ENCODE measurements around the gene SPON1. TPM values are rescaled to one million over a fixed set of nuclear protein-coding genes. Genes with fewer than 3 reads are reported as not detected.
A peak's percentile ranks its signal among the peaks of the same experiment; 100 is the strongest.
"Not testable (repeated sequence)": the region's sequence is repeated elsewhere in the genome, so short reads cannot be mapped to it uniquely, and the experiment has no call there.

The SPON1 gene
- total and polyA plus RNA-seq, 2 experiments from 2014 or later: 2.4 to 5.4 TPM

- TF ChIP-seq EZH2phosphoT487 (IDR thresholded peaks at IDR 0.05; ENCODE audit: insufficient read depth, low read depth) (no peak), EZH2 (IDR thresholded peaks at IDR 0.05; ENCODE audit: insufficient read depth, poor library complexity, severe bottlenecking) (no peak)
- Histone ChIP-seq H3K27ac (no peak overlapping the region), H3K9me2 (ENCODE audit: insufficient read depth) (no peaks in the 10 kb centered on the region), H3K4me3 (no peak overlapping the region), H3K79me2 (ENCODE audit: insufficient read depth) (no peaks in the 10 kb centered on the region), H4K20me1 (ENCODE audit: insufficient read depth) (no peaks in the 10 kb centered on the region), H3K36me3 (ENCODE audit: low read depth) (no peaks in the 10 kb centered on the region), H3K4me1 (ENCODE audit: insufficient read depth) (no peaks in the 10 kb centered on the region), H3K27me3 (replicated peaks; ENCODE audit: insufficient read depth) (0 out of 2 replicates have a peak, but pooled peaks cover 6% of the 10 kb centered on the region), H3F3A (ENCODE audit: insufficient read depth) (no peaks in the 10 kb centered on the region), H3K9ac (no peak overlapping the region), H3K4me2 (ENCODE audit: unreplicated experiment) (no peak overlapping the region), H2AFZ (no peak overlapping the region), H3K9me3 (ENCODE audit: low read depth) (no peaks in the 10 kb centered on the region)
- 39 to 44% methylated on average over 2 of the region's 2 CpGs for WGBS, 2 experiments (ENCODE audit: low coverage in 1 of 2, low lambda C conversion rate in 2 of 2, missing lambda C conversion rate in 2 of 2)
- no peak for DNase-seq
- in situ Hi-C loops (cut with MboI): loop anchor here (10.0 kb wide), 1 partner anchor 185 kb away; the partner anchor contains the start of gene SPON1
Measured at GRCh38 chr11:14149683-14150082, 187.2 kb downstream of the SPON1 start.

- TF ChIP-seq EZH2 (IDR thresholded peaks at IDR 0.05; ENCODE audit: insufficient read depth, poor library complexity, severe bottlenecking) (no peak), EZH2phosphoT487 (IDR thresholded peaks at IDR 0.05; ENCODE audit: insufficient read depth, low read depth) (no peak)
- 25 to 30% methylated on average over 4 of the region's 4 CpGs for WGBS, 2 experiments (ENCODE audit: low coverage in 1 of 2, low lambda C conversion rate in 2 of 2, missing lambda C conversion rate in 2 of 2)
- no peak for DNase-seq
Measured at GRCh38 chr11:14150878-14151277, 188.4 kb downstream of the SPON1 start.

GRCh38 chr11:14154103-14154502, 191.6 kb downstream of the SPON1 start:
- H3K4me3 ChIP-seq; H3K9ac ChIP-seq; H2AFZ ChIP-seq; H3K27ac ChIP-seq; H3K27me3 ChIP-seq (replicated peaks; ENCODE audit: insufficient read depth); in situ Hi-C loops (cut with MboI); H3K4me1 ChIP-seq (ENCODE audit: insufficient read depth); H3K36me3 ChIP-seq (ENCODE audit: low read depth); H3K9me2 ChIP-seq (ENCODE audit: insufficient read depth); H3K9me3 ChIP-seq (ENCODE audit: low read depth); H3K4me2 ChIP-seq (ENCODE audit: unreplicated experiment); H3K79me2 ChIP-seq (ENCODE audit: insufficient read depth); H4K20me1 ChIP-seq (ENCODE audit: insufficient read depth); DNase-seq; H3F3A ChIP-seq (ENCODE audit: insufficient read depth): not testable (repeated sequence)
- 25 to 56% methylated on average over 1 of the region's 1 CpG for WGBS, 2 experiments (ENCODE audit: low coverage in 1 of 2, low lambda C conversion rate in 2 of 2, missing lambda C conversion rate in 2 of 2)

More at GRCh38 chr11:14150878-14151277, 188.4 kb downstream of the SPON1 start:
- H3K27ac ChIP-seq: no peak overlapping the region
- H3K4me1 ChIP-seq (ENCODE audit: insufficient read depth): no peaks in the 10 kb centered on the region
- no peak overlapping the region for H3K4me3 ChIP-seq
- no peaks in the 10 kb centered on the region for H3K79me2 ChIP-seq (ENCODE audit: insufficient read depth)
- no peaks in the 10 kb centered on the region for H3F3A ChIP-seq (ENCODE audit: insufficient read depth)
- no peaks in the 10 kb centered on the region for H3K36me3 ChIP-seq (ENCODE audit: low read depth)
- no peaks in the 10 kb centered on the region for H4K20me1 ChIP-seq (ENCODE audit: insufficient read depth)
- no peak overlapping the region for H3K9ac ChIP-seq
- H3K27me3 ChIP-seq (replicated peaks; ENCODE audit: insufficient read depth): 0 out of 2 replicates have a peak, but pooled peaks cover 6% of the 10 kb centered on the region
- no peak overlapping the region for H3K4me2 ChIP-seq (ENCODE audit: unreplicated experiment)
- in situ Hi-C loops (cut with MboI): no loop called here
- H2AFZ ChIP-seq: no peak overlapping the region
- H3K9me2 ChIP-seq (ENCODE audit: insufficient read depth): no peaks in the 10 kb centered on the region
- H3K9me3 ChIP-seq (ENCODE audit: low read depth): no peaks in the 10 kb centered on the region

DNA sequence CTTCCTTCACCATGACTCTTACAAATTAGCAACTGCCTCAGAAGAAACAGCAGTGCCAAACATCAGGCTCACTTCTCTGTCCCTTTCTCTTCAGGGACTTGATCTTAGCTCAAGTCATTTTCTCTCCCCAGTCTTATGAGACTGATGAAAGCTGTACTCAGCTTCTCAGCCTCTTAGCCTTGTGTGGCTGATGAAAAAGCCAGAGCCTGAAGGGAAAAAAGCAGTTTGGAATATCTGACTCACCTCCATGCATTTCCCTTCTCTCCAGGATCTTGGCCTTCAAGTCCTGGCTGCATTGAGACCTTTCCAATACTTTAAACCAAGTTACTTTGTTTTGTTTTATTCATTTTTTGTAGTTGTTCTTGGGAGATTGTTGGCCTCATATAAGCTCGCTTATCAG, 195.9 kb downstream of the SPON1 start:
- no peak overlapping the region for H3K9ac ChIP-seq
- no peak for TF ChIP-seq EZH2 (IDR thresholded peaks at IDR 0.05; ENCODE audit: insufficient read depth, poor library complexity, severe bottlenecking)
- no peak for TF ChIP-seq EZH2phosphoT487 (IDR thresholded peaks at IDR 0.05; ENCODE audit: insufficient read depth, low read depth)
- H3K27ac ChIP-seq: no peak overlapping the region
- H3F3A ChIP-seq (ENCODE audit: insufficient read depth): no peaks in the 10 kb centered on the region
- no peaks in the 10 kb centered on the region for H3K9me2 ChIP-seq (ENCODE audit: insufficient read depth)
- H3K36me3 ChIP-seq (ENCODE audit: low read depth): no peaks in the 10 kb centered on the region
- H3K79me2 ChIP-seq (ENCODE audit: insufficient read depth): no peaks in the 10 kb centered on the region
- H3K4me2 ChIP-seq (ENCODE audit: unreplicated experiment): no peak overlapping the region
- peak; percentile 20 for DNase-seq
- no peaks in the 10 kb centered on the region for H3K4me1 ChIP-seq (ENCODE audit: insufficient read depth)
- in situ Hi-C loops (cut with MboI): no loop called here
- no peak overlapping the region for H2AFZ ChIP-seq
- no peaks in the 10 kb centered on the region for H4K20me1 ChIP-seq (ENCODE audit: insufficient read depth)
- no peaks in the 10 kb centered on the region for H3K27me3 ChIP-seq (replicated peaks; ENCODE audit: insufficient read depth)
- no peak overlapping the region for H3K4me3 ChIP-seq
- 75% methylated on average over 1 of the region's 1 CpG for WGBS, 2 experiments (ENCODE audit: low coverage in 1 of 2, low lambda C conversion rate in 2 of 2, missing lambda C conversion rate in 2 of 2)
- no peaks in the 10 kb centered on the region for H3K9me3 ChIP-seq (ENCODE audit: low read depth)

- no peaks in the 10 kb centered on the region for H3K9me3 ChIP-seq (ENCODE audit: low read depth)
- H4K20me1 ChIP-seq (ENCODE audit: insufficient read depth): no peaks in the 10 kb centered on the region
- H2AFZ ChIP-seq: no peak overlapping the region
- no peaks in the 10 kb centered on the region for H3F3A ChIP-seq (ENCODE audit: insufficient read depth)
- 18 to 31% methylated on average over 1 to 2 of the region's 2 CpGs for WGBS, 2 experiments (ENCODE audit: low coverage in 1 of 2, low lambda C conversion rate in 2 of 2, missing lambda C conversion rate in 2 of 2)
- H3K9me2 ChIP-seq (ENCODE audit: insufficient read depth): no peaks in the 10 kb centered on the region
- no peak overlapping the region for H3K4me2 ChIP-seq (ENCODE audit: unreplicated experiment)
- no peak overlapping the region for H3K4me3 ChIP-seq
- H3K9ac ChIP-seq: no peak overlapping the region
- no peak for DNase-seq
- TF ChIP-seq EZH2 (IDR thresholded peaks at IDR 0.05; ENCODE audit: insufficient read depth, poor library complexity, severe bottlenecking) (no peak), EZH2phosphoT487 (IDR thresholded peaks at IDR 0.05; ENCODE audit: insufficient read depth, low read depth) (no peak)
- no peak overlapping the region for H3K27ac ChIP-seq
- H3K27me3 ChIP-seq (replicated peaks; ENCODE audit: insufficient read depth): no peaks in the 10 kb centered on the region
- H3K4me1 ChIP-seq (ENCODE audit: insufficient read depth): no peaks in the 10 kb centered on the region
- H3K36me3 ChIP-seq (ENCODE audit: low read depth): no peaks in the 10 kb centered on the region
- in situ Hi-C loops (cut with MboI): no loop called here
- H3K79me2 ChIP-seq (ENCODE audit: insufficient read depth): no peaks in the 10 kb centered on the region
Measured at GRCh38 chr11:14163576-14163975, 201.1 kb downstream of the SPON1 start.

DNA sequence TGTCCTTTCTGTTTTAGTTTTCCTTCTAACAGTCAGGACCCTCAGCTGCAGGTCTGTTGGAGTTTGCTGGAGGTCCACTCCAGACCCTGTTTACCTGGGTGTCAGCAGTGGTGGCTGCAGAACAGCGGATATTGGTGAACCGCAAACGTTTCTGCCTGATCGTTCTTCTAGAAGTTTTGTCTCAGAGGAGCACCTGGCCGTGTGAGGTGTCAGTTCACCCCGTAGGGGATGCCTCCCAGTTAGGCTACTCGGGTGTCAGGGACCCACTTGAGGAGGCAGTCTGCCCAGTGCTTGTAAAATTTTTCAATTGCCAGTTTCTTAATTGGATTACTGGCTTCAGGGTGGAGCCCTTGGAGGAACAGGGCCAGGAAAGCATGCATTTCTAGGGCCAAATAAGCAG, 211.2 kb downstream of the SPON1 start:
- H4K20me1 ChIP-seq (ENCODE audit: insufficient read depth); H3K27me3 ChIP-seq (replicated peaks; ENCODE audit: insufficient read depth); H3K9ac ChIP-seq; H3K9me2 ChIP-seq (ENCODE audit: insufficient read depth); H3F3A ChIP-seq (ENCODE audit: insufficient read depth); H3K4me2 ChIP-seq (ENCODE audit: unreplicated experiment); DNase-seq; H3K36me3 ChIP-seq (ENCODE audit: low read depth); in situ Hi-C loops (cut with MboI); H3K27ac ChIP-seq; H3K79me2 ChIP-seq (ENCODE audit: insufficient read depth); H3K9me3 ChIP-seq (ENCODE audit: low read depth); H3K4me1 ChIP-seq (ENCODE audit: insufficient read depth); H3K4me3 ChIP-seq; H2AFZ ChIP-seq: not testable (repeated sequence)
- 53 to 54% methylated on average over 7 of the region's 7 CpGs for WGBS, 2 experiments (ENCODE audit: low coverage in 1 of 2, low lambda C conversion rate in 2 of 2, missing lambda C conversion rate in 2 of 2)

Measured in GM23248 (cell line).